HG03432 (cell line): ENCODE measurements around the gene ACAT1.
"Not testable (repeated sequence)": the region's sequence is repeated elsewhere in the genome, so short reads cannot be mapped to it uniquely, and the experiment has no call there.

Source experiments
- ATAC-seq: cut with Tn5 transposase; IDR thresholded peaks from one replicate; pipeline ENCODE4 v1.9.1; 2021; ENCODE audit warnings: mild to moderate bottlenecking, moderate library complexity; ENCODE audit not compliant: unreplicated experiment

Gene ACAT1

GRCh38 chr11:108121274-108122155 lies at the start of gene ACAT1:
Gene ACAT1, plus strand, starts transcription at chr11:108121567. Its CDS starts 40 bp downstream, at chr11:108121607.
- ATAC-seq: peak; percentile 99

GRCh38 chr11:108084811-108085210 lies 36.6 kb upstream of the ACAT1 start:
- ATAC-seq: no peak

- no peak for ATAC-seq
These were observed 35.7 kb upstream of the ACAT1 start for GRCh38 chr11:108085672-108086071.

GRCh38 chr11:108092134-108092533 lies 29.2 kb upstream of the ACAT1 start:
- ATAC-seq: no peak

GRCh38 chr11:108093128-108093904 lies 28.1 kb upstream of the ACAT1 start:
- no peak for ATAC-seq

GRCh38 chr11:108097179-108097578 lies 24.2 kb upstream of the ACAT1 start:
- ATAC-seq: no peak

- ATAC-seq: no peak
These were observed 20.1 kb upstream of the ACAT1 start for GRCh38 chr11:108101090-108101775.

GRCh38 chr11:108111126-108111525 lies 10.2 kb upstream of the ACAT1 start:
- ATAC-seq: no peak

GRCh38 chr11:108112057-108112456 lies 9.3 kb upstream of the ACAT1 start:
- ATAC-seq: no peak

- no peak for ATAC-seq
These were observed 5.7 kb upstream of the ACAT1 start for GRCh38 chr11:108115500-108116140.

- no peak for ATAC-seq
These were observed 3.5 kb upstream of the ACAT1 start for GRCh38 chr11:108117746-108118371.

GRCh38 chr11:108120936-108121273 lies 462 bp upstream of the ACAT1 start:
- ATAC-seq: not testable (repeated sequence)

- ATAC-seq: no peak
These were observed 830 bp downstream of the ACAT1 start for GRCh38 chr11:108122166-108122628.

GRCh38 chr11:108125096-108125495 lies 3.7 kb downstream of the ACAT1 start:
- ATAC-seq: no peak

- no peak for ATAC-seq
These were observed 7.4 kb downstream of the ACAT1 start for GRCh38 chr11:108128772-108129171.

GRCh38 chr11:108131993-108132392 lies 10.6 kb downstream of the ACAT1 start:
- no peak for ATAC-seq

- not testable (repeated sequence) for ATAC-seq
These were observed 11.7 kb downstream of the ACAT1 start for GRCh38 chr11:108132993-108133538.

- ATAC-seq: no peak
These were observed 14.6 kb downstream of the ACAT1 start for GRCh38 chr11:108135845-108136544.

GRCh38 chr11:108137212-108137611 lies 15.8 kb downstream of the ACAT1 start:
- ATAC-seq: no peak
